ENCODE results near the gene HIVEP2.

DNA sequence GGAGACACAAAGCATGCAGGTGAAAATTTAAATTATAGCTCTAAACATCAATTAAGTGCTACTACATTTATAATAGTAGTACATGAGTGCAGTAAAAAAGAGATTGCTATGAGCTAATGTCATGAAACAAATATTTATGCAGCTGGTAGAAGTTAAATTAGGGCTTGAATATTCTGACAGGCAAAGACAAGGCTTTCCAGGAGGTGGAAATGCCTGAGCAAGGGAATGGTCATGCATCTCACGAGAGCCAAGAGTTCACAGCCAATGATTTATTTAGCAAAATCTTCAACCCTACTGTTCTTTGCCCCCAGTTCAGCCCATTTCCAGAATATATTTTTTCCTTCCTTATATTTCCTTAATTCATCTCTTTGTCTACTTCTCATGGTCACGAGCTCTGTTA is 128.9 kb downstream of the HIVEP2 start:
- TF ChIP-seq, protein P1, sequence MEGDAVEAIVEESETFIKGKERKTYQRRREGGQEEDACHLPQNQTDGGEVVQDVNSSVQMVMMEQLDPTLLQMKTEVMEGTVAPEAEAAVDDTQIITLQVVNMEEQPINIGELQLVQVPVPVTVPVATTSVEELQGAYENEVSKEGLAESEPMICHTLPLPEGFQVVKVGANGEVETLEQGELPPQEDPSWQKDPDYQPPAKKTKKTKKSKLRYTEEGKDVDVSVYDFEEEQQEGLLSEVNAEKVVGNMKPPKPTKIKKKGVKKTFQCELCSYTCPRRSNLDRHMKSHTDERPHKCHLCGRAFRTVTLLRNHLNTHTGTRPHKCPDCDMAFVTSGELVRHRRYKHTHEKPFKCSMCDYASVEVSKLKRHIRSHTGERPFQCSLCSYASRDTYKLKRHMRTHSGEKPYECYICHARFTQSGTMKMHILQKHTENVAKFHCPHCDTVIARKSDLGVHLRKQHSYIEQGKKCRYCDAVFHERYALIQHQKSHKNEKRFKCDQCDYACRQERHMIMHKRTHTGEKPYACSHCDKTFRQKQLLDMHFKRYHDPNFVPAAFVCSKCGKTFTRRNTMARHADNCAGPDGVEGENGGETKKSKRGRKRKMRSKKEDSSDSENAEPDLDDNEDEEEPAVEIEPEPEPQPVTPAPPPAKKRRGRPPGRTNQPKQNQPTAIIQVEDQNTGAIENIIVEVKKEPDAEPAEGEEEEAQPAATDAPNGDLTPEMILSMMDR (IDR thresholded peaks at IDR 0.05), result no peak
- no peak for TF ChIP-seq POLR2A (IDR thresholded peaks at IDR 0.05)
